Stomach (tissue), 4 donors: ENCODE data around the gene NRG2.

Source experiments
- CTCF ChIP-seq, 7 experiments: fragments of 450-650 bp in 4 of 7; fragments of 200-600 bp in 3 of 7; sonication (generic) in 3 of 7; IDR thresholded peaks; one replicate each; pipeline ENCODE4 v1.5.1; 2016 to 2019; ENCODE audit warnings: antibody characterized with exemption in 7 of 7, control low read depth in 2 of 7, mild to moderate bottlenecking in 1 of 7
- EP300 ChIP-seq: sonication (generic); formaldehyde crosslinking; IDR thresholded peaks from one replicate; pipeline ENCODE4 v1.6.1; 2017; ENCODE audit warnings: antibody characterized with exemption
- POLR2A ChIP-seq, 4 donors: fragments of 450-650 bp; IDR thresholded peaks; one replicate each; pipeline ENCODE4 v1.6.1; 2016; ENCODE audit warnings: antibody characterized with exemption in 4 of 4, control low read depth in 2 of 4, mild to moderate bottlenecking in 1 of 4, moderate library complexity in 1 of 4
- POLR2AphosphoS5 ChIP-seq, 3 donors: sonication (generic); formaldehyde crosslinking; IDR thresholded peaks; one replicate each; pipeline ENCODE4 v1.6.1; 2016; ENCODE audit warnings: antibody characterized with exemption in 3 of 3

DNA sequence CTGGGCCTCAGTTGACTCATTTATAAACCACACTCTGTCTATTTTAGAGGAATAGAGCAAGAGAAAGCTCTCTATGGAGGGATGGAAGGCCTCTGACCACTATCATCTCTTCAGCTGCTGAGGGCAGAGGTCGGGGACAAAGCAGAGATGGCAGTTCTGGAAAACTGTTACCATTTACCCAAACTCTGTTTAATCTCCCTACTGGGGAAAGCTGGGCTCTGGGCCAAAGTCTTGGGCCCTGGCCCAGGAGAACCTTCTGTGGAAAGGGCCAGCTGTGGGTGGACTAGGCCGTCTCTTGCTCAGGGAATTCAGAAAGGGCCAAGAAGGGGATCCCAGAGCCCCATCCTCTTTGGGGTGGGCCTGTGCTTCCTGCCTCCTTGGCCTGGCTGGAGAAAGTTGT is 147.5 kb downstream of the NRG2 start:
- TF ChIP-seq CTCF (IDR thresholded peaks at IDR 0.05) (no peak), POLR2A (IDR thresholded peaks at IDR 0.05) (no peak), POLR2AphosphoS5 (IDR thresholded peaks at IDR 0.05) (no peak), EP300 (no peak)
